ENCODE measurements around the gene YES1.

DNA sequence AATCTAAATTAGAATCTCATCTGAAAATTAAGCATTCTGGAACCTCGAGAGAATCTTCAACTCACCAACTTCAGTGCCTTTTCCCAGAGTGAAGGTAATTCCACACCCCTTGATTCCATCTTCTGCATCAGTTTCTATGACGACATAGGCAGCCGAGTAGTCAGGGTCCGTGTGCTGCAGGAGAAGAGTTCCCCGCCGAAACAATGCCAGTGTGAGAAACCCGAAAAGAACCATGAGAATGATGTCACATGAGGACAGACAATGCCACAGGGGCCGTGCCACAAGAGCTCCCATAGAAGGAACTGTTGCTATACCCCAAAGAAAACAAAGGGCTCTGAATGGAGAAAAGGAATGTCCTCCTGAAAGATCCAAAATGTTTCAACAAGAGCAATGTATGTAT, 105.6 kb downstream of the YES1 start:
- TF ChIP-seq, protein P1, sequence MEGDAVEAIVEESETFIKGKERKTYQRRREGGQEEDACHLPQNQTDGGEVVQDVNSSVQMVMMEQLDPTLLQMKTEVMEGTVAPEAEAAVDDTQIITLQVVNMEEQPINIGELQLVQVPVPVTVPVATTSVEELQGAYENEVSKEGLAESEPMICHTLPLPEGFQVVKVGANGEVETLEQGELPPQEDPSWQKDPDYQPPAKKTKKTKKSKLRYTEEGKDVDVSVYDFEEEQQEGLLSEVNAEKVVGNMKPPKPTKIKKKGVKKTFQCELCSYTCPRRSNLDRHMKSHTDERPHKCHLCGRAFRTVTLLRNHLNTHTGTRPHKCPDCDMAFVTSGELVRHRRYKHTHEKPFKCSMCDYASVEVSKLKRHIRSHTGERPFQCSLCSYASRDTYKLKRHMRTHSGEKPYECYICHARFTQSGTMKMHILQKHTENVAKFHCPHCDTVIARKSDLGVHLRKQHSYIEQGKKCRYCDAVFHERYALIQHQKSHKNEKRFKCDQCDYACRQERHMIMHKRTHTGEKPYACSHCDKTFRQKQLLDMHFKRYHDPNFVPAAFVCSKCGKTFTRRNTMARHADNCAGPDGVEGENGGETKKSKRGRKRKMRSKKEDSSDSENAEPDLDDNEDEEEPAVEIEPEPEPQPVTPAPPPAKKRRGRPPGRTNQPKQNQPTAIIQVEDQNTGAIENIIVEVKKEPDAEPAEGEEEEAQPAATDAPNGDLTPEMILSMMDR (IDR thresholded peaks at IDR 0.05): no peak
- TF ChIP-seq POLR2A (IDR thresholded peaks at IDR 0.05): no peak
